Measurements from ENCODE around the gene APLF. TPM values are rescaled to one million over a fixed set of nuclear protein-coding genes. Genes with fewer than 3 reads are reported as not detected.
"Not testable (repeated sequence)": the region's sequence is repeated elsewhere in the genome, so short reads cannot be mapped to it uniquely, and the experiment has no call there.

APLF gene
- total RNA-seq, 2 experiments from 2014 or later: 2.9 to 3.5 TPM

- Mint-ChIP-seq H3K36me3 (ENCODE audit: low read depth) (no peaks in the 10 kb centered on the region), H3K9me3 (no peaks in the 10 kb centered on the region), H3K27me3 (no peaks in the 10 kb centered on the region), H3K4me1 (ENCODE audit: low read depth) (peaks cover 12% of the 10 kb centered on the region), H3K4me3 (no peak overlapping the region), H3K27ac (no peak overlapping the region)
- intact Hi-C loops (cut with micrococcal nuclease): no loop called here
- DNase-seq (no peak), ATAC-seq (no peak)
- no peak for TF ChIP-seq CTCF (IDR thresholded peaks at IDR 0.05)
- POLR2A ChIA-PET: no interaction called here
- CTCF ChIA-PET: interaction anchor here (1.1 to 1.6 kb wide), 5 partner anchors 27 to 314 kb away, joined by 3 to 6 read pairs (median 3); no protein-coding TSS in a partner anchor
Observed at GRCh38 chr2:68436270-68436669, 31.1 kb upstream of the APLF start.

GRCh38 chr2:68438455-68439303, 28.7 kb upstream of the APLF start:
- no peaks in the 10 kb centered on the region for H3K9me3 Mint-ChIP-seq
- no peak overlapping the region for H3K4me3 Mint-ChIP-seq
- no peaks in the 10 kb centered on the region for H3K27me3 Mint-ChIP-seq
- H3K36me3 Mint-ChIP-seq (ENCODE audit: low read depth): no peaks in the 10 kb centered on the region
- intact Hi-C loops (cut with micrococcal nuclease): no loop called here
- H3K27ac Mint-ChIP-seq: no peak overlapping the region
- peaks cover 16% of the 10 kb centered on the region for H3K4me1 Mint-ChIP-seq (ENCODE audit: low read depth)
- DNase-seq (no peak), ATAC-seq (no peak)
- ChIA-PET POLR2A (interaction anchor here (1.4 kb wide), 1 partner anchor 78 kb away, joined by 3 read pairs; no protein-coding TSS in a partner anchor), CTCF (interaction anchor here (0.9 to 5.5 kb wide), 7 partner anchors 8 to 317 kb away, joined by 3 to 34 read pairs (median 4); partner anchors contain the start of gene PLEK)
- no peak for TF ChIP-seq CTCF (IDR thresholded peaks at IDR 0.05)

- ChIA-PET CTCF (interaction anchor here (0.6 to 5.5 kb wide), 53 partner anchors 9 to 484 kb away, joined by 3 to 41 read pairs (median 5); partner anchors contain the start of genes APLF, CNRIP1, FBXO48 and PLEK), POLR2A (interaction anchor here (0.6 to 1.3 kb wide), 4 partner anchors 26 to 265 kb away, joined by 3 to 4 read pairs (median 4); partner anchors contain the start of genes APLF and FBXO48)
- DNase-seq (peak; percentile 93), ATAC-seq (peak; percentile 98)
- Mint-ChIP-seq H3K27ac (peak overlapping the region; percentile 81), H3K4me3 (no peak overlapping the region), H3K36me3 (ENCODE audit: low read depth) (no peaks in the 10 kb centered on the region), H3K9me3 (no peaks in the 10 kb centered on the region), H3K27me3 (no peaks in the 10 kb centered on the region), H3K4me1 (ENCODE audit: low read depth) (peaks cover 16% of the 10 kb centered on the region)
- intact Hi-C loops (cut with micrococcal nuclease): loop anchor here (1.0 kb wide), 1 partner anchor 79 kb away; no protein-coding TSS in a partner anchor
- peak; percentile 89 for TF ChIP-seq CTCF (IDR thresholded peaks at IDR 0.05)
Observed at GRCh38 chr2:68441179-68441993, 26.0 kb upstream of the APLF start.

- Mint-ChIP-seq H3K27me3 (no peaks in the 10 kb centered on the region), H3K27ac (no peak overlapping the region), H3K9me3 (no peaks in the 10 kb centered on the region), H3K4me1 (ENCODE audit: low read depth) (peaks cover 16% of the 10 kb centered on the region), H3K36me3 (ENCODE audit: low read depth) (no peaks in the 10 kb centered on the region), H3K4me3 (no peak overlapping the region)
- no peak for DNase-seq
- ChIA-PET CTCF (interaction anchor here (0.6 to 5.5 kb wide), 44 partner anchors 10 to 380 kb away, joined by 3 to 41 read pairs (median 5); partner anchors contain the start of genes CNRIP1 and PLEK), POLR2A (interaction anchor here (0.6 to 1.3 kb wide), 4 partner anchors 25 to 266 kb away, joined by 3 to 4 read pairs (median 4); partner anchors contain the start of genes APLF and FBXO48)
- peak; percentile 52 for TF ChIP-seq CTCF (IDR thresholded peaks at IDR 0.05)
- intact Hi-C loops (cut with micrococcal nuclease): loop anchor here (1.0 kb wide), 1 partner anchor 80 kb away; no protein-coding TSS in a partner anchor
- no peak for ATAC-seq
Observed at GRCh38 chr2:68441994-68442322, 25.4 kb upstream of the APLF start.

- H3K9me3 Mint-ChIP-seq; CTCF ChIA-PET; DNase-seq; H3K27ac Mint-ChIP-seq; ATAC-seq; POLR2A ChIA-PET; H3K27me3 Mint-ChIP-seq; H3K36me3 Mint-ChIP-seq (ENCODE audit: low read depth); H3K4me3 Mint-ChIP-seq; H3K4me1 Mint-ChIP-seq (ENCODE audit: low read depth); intact Hi-C loops (cut with micrococcal nuclease): not testable (repeated sequence)
Observed at GRCh38 chr2:68446425-68446824, 21.0 kb upstream of the APLF start.
